Measurements from ENCODE around the gene ODF2L.

Gene ODF2L

DNA sequence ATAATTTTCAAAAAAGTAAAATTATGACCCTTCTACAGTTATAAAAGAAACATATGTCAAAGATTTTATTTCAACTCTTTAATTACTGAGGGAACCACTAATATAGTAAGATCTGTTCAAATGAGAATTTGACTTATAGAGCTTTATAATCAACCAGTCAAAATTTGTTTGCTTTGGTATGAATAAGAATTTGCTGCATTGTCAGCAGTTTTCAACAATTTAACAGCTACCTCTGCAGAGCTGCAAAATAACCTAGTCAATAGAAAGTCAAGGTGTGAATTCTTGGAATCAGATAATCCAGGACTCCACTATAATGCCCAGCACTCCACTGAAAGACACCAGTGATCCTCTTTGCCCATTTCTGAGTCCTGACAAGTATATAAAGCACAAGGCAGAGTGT is 78.2 kb downstream of the ODF2L start:
- no peak for DNase-seq

DNA sequence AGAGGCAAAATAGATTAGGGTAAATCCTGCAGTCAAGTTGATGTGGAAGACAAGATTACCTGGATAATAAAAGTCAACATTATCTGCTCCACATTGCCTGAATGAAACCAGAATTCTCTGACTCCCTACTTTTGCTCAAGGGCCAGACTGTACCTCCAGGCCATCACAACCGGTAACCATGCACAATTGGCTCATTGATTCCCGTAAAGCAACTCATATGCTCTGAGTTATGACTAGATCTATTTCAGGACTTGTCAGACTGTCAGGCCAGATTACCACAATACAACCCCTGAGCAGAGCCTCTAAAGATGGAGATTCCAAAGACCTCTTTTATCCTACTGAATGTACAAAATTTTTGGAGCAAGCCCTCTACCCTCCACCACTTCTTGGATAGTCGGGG is 90.4 kb downstream of the ODF2L start:
- no peak for DNase-seq

DNA sequence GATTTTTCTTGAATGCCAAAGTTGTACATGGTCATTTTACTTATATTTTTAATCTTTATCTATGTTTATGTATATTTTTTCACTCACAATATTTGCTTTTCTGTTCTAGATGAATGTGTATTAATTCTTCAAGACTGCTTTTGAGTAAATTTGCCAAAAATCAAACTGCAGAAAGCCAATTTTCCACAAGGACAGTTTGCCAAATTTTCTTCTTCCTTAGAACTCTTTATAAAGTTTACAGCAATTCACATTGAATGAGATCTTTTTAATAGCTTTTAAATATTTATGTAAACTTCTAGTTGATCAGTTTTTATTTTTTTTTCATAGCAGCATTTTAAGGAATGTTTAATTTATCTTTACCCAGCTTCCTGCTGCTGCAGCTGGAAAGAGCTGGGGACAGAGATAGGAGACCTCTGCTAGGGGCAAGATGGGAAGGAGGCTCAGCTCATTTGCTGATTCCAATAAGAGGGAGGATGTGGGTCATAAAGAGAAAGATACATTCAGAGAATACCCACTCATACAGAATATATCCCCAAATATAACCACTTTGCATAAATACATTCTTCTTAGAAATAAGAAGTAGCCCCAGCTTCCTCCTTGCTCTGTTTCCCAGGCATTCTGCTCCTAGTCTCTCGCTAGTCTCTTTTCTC is 93.0 kb downstream of the ODF2L start:
- no peak for DNase-seq
